Mesendoderm (in vitro differentiated cells): ENCODE measurements around the gene DOK4.

Experiments used
- DNase-seq: peaks from one replicate; pipeline ENCODE4 v3.0.0; 2013
- H2AK5ac ChIP-seq: 2 replicates; pipeline ENCODE4 v1.6.1; 2013; ENCODE audit warnings: low read length, inconsistent platforms
- H2BK120ac ChIP-seq: 2 replicates; pipeline ENCODE4 v1.6.1; 2013; ENCODE audit warnings: low read depth, mild to moderate bottlenecking, low read length, moderate library complexity, mixed read lengths
- H2BK15ac ChIP-seq: replicated peaks from 2 replicates; pipeline ENCODE4 v1.6.1; 2013; ENCODE audit warnings: low read depth, mild to moderate bottlenecking, moderate library complexity
- H2BK5ac ChIP-seq: 2 replicates; pipeline ENCODE4 v1.6.1; 2013; ENCODE audit warnings: low read length, inconsistent platforms
- H3K18ac ChIP-seq: 2 replicates; pipeline ENCODE4 v1.6.1; 2013; ENCODE audit warnings: mild to moderate bottlenecking, low read length, mixed read lengths
- H3K23ac ChIP-seq: one replicate; pipeline ENCODE4 v1.6.1; 2013; ENCODE audit warnings: low read length
- H3K27ac ChIP-seq: 2 replicates; pipeline ENCODE4 v1.5.1; 2013; ENCODE audit warnings: low read depth, mild to moderate bottlenecking, inconsistent platforms, low read length, moderate library complexity
- H3K27me3 ChIP-seq: 2 replicates; pipeline ENCODE4 v1.6.1; 2013; ENCODE audit warnings: low read length, control low read depth, mild to moderate bottlenecking, inconsistent platforms; ENCODE audit not compliant: insufficient read depth, poor library complexity
- H3K36me3 ChIP-seq: 2 replicates; pipeline ENCODE4 v1.6.1; 2013; ENCODE audit warnings: low read length, inconsistent platforms; ENCODE audit not compliant: control insufficient read depth, insufficient read depth
- H3K4ac ChIP-seq: one replicate; pipeline ENCODE4 v1.6.1; 2013; ENCODE audit warnings: low read depth, mild to moderate bottlenecking, low read length, moderate library complexity
- H3K4me1 ChIP-seq: 2 replicates; pipeline ENCODE4 v1.6.1; 2013; ENCODE audit warnings: low read depth, low read length, inconsistent platforms; ENCODE audit not compliant: control insufficient read depth
- H3K4me2 ChIP-seq: 2 replicates; pipeline ENCODE4 v1.6.1; 2013; ENCODE audit warnings: low read length
- H3K4me3 ChIP-seq: 2 replicates; pipeline ENCODE4 v1.5.1; 2013; ENCODE audit warnings: mild to moderate bottlenecking, low read length
- H3K56ac ChIP-seq: one replicate; pipeline ENCODE4 v1.6.1; 2013; ENCODE audit warnings: low read length
- H3K79me1 ChIP-seq: 2 replicates; pipeline ENCODE4 v1.6.1; 2013; ENCODE audit warnings: low read length, inconsistent platforms
- H3K79me2 ChIP-seq: 2 replicates; pipeline ENCODE4 v1.6.1; 2013; ENCODE audit warnings: mild to moderate bottlenecking, low read length; ENCODE audit not compliant: control insufficient read depth, insufficient read depth
- H3K9ac ChIP-seq: 2 replicates; pipeline ENCODE4 v1.6.1; 2013; ENCODE audit warnings: low read length, inconsistent platforms
- H4K5ac ChIP-seq: one replicate; pipeline ENCODE4 v1.6.1; 2013; ENCODE audit warnings: low read length
- H4K8ac ChIP-seq: one replicate; pipeline ENCODE4 v1.6.1; 2013; ENCODE audit warnings: low read depth, mild to moderate bottlenecking, control low read depth, low read length, moderate library complexity
- WGBS: extraction: QIAGEN DNeasy Blood & Tissue Kit; methylation state at CpG from one replicate; pipeline ENCODE4 v1.1.7; 2013; ENCODE audit warnings: low lambda C conversion rate, missing lambda C conversion rate; ENCODE audit not compliant: insufficient coverage; ENCODE audit errors: extremely low coverage; 5-methylcytosine and 5-hydroxymethylcytosine counted together

DOK4 gene

DNA sequence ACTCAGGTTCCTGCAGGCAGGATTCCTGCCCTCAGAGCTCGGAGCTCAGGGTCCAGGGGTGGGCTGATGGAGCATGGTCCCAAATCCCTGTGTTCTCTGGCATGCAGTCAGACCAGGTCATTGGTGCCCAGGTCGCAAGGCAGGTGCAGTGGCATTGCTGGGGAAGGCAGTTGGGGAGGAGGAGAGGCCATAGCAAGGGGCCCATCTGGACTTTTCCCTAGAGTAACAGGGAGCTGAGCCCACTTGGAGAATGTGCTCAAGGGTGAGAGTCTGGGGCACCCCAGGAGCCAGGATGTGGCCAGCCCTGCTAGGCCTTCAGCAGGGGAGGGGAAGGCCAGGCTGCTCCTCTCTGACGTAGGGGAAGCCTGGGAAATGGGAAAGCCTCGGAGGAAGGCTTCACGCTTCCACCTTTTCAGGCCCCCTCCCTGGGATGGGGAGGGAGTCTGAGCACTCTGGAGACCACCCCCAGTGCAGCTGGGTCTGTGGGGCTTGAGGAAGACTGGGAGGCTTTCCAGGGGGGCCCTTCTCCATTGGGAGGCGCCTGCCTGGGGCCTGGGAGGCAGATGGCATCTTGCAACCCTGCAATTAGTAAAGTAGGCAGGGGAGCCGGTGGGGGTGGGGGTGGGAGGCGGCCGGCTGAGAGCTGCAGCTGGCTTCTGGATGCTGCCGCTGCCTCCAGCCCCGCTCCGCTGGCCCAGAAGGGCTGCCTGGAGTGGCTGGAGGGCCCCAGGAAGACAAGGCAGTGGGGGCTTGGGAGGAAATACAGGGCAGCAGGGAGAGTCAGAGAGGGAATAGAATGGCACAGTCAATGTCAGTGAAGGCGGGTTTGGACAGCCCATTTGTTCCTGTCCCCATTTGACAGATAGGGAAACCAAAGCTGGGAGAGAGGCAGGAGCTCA, 21.1 kb upstream of the DOK4 start:
- Histone ChIP-seq H2BK15ac (no peak overlapping the region), H3K27ac (no peak overlapping the region), H3K4ac (no peak overlapping the region), H3K18ac (no peak overlapping the region), H3K79me2 (no peaks in the 10 kb centered on the region), H2BK120ac (no peak overlapping the region), H3K4me3 (no peak overlapping the region), H3K9ac (no peak overlapping the region), H3K4me1 (no peaks in the 10 kb centered on the region), H3K36me3 (no peaks in the 10 kb centered on the region), H2AK5ac (no peak overlapping the region), H3K27me3 (no peaks in the 10 kb centered on the region), H4K5ac (no peak overlapping the region), H3K4me2 (no peak overlapping the region), H3K56ac (no peak overlapping the region), H3K79me1 (no peaks in the 10 kb centered on the region), H4K8ac (no peak overlapping the region), H2BK5ac (no peak overlapping the region), H3K23ac (no peak overlapping the region)
- WGBS: no CpG with 5 or more reads among the region's 13 CpGs
- peak; percentile 48 for DNase-seq

DNA sequence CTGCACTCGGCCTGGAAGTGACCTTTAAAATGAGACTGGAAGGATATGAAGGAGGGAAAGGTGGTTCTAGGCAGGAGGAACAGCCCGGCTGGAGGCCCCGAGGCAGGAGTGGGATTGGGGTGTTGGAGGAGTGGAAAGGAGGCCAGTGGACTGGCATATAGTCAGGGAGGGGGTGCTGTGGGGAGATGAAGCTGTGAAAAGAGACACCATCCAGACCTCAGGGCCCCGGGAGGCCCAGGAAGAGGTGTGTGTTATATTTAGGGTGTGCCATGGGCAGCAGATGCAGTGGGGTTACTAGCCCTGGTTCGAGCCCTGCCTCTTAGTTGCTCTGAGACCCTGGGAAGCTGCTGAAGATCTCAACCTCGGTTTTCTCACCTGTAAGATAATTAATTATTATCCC, 18.9 kb upstream of the DOK4 start:
- H3K36me3 ChIP-seq: no peaks in the 10 kb centered on the region
- H3K23ac ChIP-seq: no peak overlapping the region
- WGBS: no CpG with 5 or more reads among the region's 6 CpGs
- H2BK5ac ChIP-seq: no peak overlapping the region
- no peaks in the 10 kb centered on the region for H3K79me2 ChIP-seq
- H4K5ac ChIP-seq: no peak overlapping the region
- peaks cover 3% of the 10 kb centered on the region for H3K4me1 ChIP-seq
- no peak overlapping the region for H3K4me2 ChIP-seq
- H3K27me3 ChIP-seq: no peaks in the 10 kb centered on the region
- no peak overlapping the region for H3K9ac ChIP-seq
- H3K18ac ChIP-seq: no peak overlapping the region
- no peak overlapping the region for H3K4ac ChIP-seq
- H3K79me1 ChIP-seq: no peaks in the 10 kb centered on the region
- no peak overlapping the region for H3K56ac ChIP-seq
- H2AK5ac ChIP-seq: no peak overlapping the region
- no peak overlapping the region for H4K8ac ChIP-seq
- no peak for DNase-seq
- no peak overlapping the region for H2BK120ac ChIP-seq
- H3K27ac ChIP-seq: no peak overlapping the region
- H3K4me3 ChIP-seq: no peak overlapping the region
- H2BK15ac ChIP-seq: no peak overlapping the region

DNA sequence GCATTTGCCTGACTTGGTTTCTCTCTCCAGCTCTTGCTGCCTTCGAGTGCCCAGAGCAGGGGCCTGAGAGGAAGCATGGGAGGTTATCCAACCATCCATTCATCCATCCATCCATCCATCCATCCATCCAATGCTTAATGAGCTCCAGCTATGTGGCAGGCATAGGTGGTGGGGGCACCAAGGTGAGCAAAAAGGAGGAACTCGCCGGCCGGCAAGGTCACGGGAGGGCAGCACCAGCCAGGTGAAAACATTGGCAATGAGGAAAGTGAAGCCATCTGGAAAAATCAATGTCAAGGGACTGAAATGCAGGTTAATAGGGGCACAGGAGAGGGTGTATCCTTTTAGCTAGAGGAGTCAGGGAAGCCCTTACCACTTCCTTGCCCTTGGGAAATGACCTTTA, 18.2 kb upstream of the DOK4 start:
- H2AK5ac ChIP-seq: no peak overlapping the region
- no peak overlapping the region for H3K56ac ChIP-seq
- no peak overlapping the region for H2BK15ac ChIP-seq
- no CpG with 5 or more reads among the region's 5 CpGs for WGBS
- H3K4ac ChIP-seq: no peak overlapping the region
- H3K18ac ChIP-seq: no peak overlapping the region
- H3K4me3 ChIP-seq: no peak overlapping the region
- H3K4me2 ChIP-seq: no peak overlapping the region
- H3K27me3 ChIP-seq: no peaks in the 10 kb centered on the region
- no peak overlapping the region for H3K9ac ChIP-seq
- no peaks in the 10 kb centered on the region for H3K79me1 ChIP-seq
- H3K36me3 ChIP-seq: no peaks in the 10 kb centered on the region
- H4K5ac ChIP-seq: no peak overlapping the region
- H3K79me2 ChIP-seq: no peaks in the 10 kb centered on the region
- peaks cover 3% of the 10 kb centered on the region for H3K4me1 ChIP-seq
- H4K8ac ChIP-seq: no peak overlapping the region
- no peak overlapping the region for H3K27ac ChIP-seq
- H3K23ac ChIP-seq: no peak overlapping the region
- DNase-seq: no peak
- no peak overlapping the region for H2BK5ac ChIP-seq
- H2BK120ac ChIP-seq: no peak overlapping the region

DNA sequence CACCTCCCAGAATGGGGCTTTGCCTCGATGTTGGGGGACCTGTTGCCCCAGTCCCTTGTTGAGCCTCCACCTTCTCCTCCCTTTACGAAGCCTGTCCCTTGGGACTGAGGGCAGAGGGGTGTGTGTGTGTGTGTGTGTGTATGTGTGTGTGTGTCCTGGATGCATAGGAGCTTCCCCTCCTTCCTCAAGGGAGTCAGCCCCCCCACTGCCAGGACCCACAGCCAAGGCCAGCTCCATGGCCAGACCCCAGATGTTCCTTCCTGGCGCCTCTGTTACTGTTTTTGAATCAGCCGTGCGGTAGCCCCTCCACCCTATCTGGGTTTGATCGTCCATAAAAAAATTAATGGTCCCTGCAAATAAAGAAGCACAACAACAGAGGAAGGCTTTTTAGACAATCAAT, 17.7 kb upstream of the DOK4 start:
- H3K18ac ChIP-seq: no peak overlapping the region
- H3K56ac ChIP-seq: no peak overlapping the region
- no peak overlapping the region for H3K4me3 ChIP-seq
- H3K79me1 ChIP-seq: no peaks in the 10 kb centered on the region
- H2BK120ac ChIP-seq: no peak overlapping the region
- H3K36me3 ChIP-seq: no peaks in the 10 kb centered on the region
- no peaks in the 10 kb centered on the region for H3K27me3 ChIP-seq
- no peak for DNase-seq
- no peak overlapping the region for H3K4ac ChIP-seq
- no peak overlapping the region for H2AK5ac ChIP-seq
- no CpG with 5 or more reads among the region's 6 CpGs for WGBS
- H4K5ac ChIP-seq: no peak overlapping the region
- no peak overlapping the region for H3K27ac ChIP-seq
- no peak overlapping the region for H2BK15ac ChIP-seq
- no peak overlapping the region for H3K9ac ChIP-seq
- H3K79me2 ChIP-seq: no peaks in the 10 kb centered on the region
- H3K23ac ChIP-seq: no peak overlapping the region
- no peak overlapping the region for H2BK5ac ChIP-seq
- no peak overlapping the region for H4K8ac ChIP-seq
- peaks cover 3% of the 10 kb centered on the region for H3K4me1 ChIP-seq
- no peak overlapping the region for H3K4me2 ChIP-seq

DNA sequence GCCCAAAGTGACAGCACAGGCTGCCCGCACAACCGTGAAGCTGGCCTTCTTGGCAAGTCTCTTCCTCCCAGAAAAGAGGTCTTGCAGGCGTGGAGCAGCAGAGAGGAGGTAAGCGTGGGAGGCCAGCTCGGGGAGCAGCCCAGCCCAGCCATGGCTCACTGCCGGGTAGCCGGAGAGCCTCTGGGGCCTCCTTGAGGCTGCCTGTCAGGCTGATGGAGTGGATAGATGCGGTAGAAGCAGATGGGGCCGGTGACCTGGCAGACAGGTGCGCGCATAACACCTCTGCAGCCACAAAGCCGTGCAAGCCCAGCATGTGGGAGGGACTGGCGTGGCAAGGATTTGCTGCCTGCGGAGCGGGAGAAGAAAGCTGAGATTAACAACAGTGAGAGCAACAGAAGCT, 17.1 kb upstream of the DOK4 start:
- Histone ChIP-seq H2BK15ac (no peak overlapping the region), H3K27ac (no peak overlapping the region), H3K4me1 (peaks cover 3% of the 10 kb centered on the region)

More for the DNA sequence above, 17.1 kb upstream of the DOK4 start:
- Histone ChIP-seq H3K56ac (no peak overlapping the region), H4K5ac (no peak overlapping the region), H3K18ac (no peak overlapping the region), H2BK5ac (no peak overlapping the region), H3K4me2 (no peak overlapping the region), H3K27me3 (no peaks in the 10 kb centered on the region), H4K8ac (no peak overlapping the region), H3K9ac (no peak overlapping the region), H3K4me3 (no peak overlapping the region), H3K79me1 (no peaks in the 10 kb centered on the region), H3K23ac (no peak overlapping the region), H3K79me2 (no peaks in the 10 kb centered on the region), H3K4ac (no peak overlapping the region), H2AK5ac (no peak overlapping the region), H3K36me3 (no peaks in the 10 kb centered on the region), H2BK120ac (no peak overlapping the region)
- no CpG with 5 or more reads among the region's 15 CpGs for WGBS
- DNase-seq: no peak
